ENCODE measurements around the gene MICAL2.

MICAL2 gene

GRCh38 chr11:12094872-12095800 is 15.3 kb upstream of the MICAL2 start:
- no peak overlapping the region for H3K4me3 Mint-ChIP-seq
- ATAC-seq (replicated peaks): no peak
- peaks cover 2% of the 10 kb centered on the region for H3K36me3 Mint-ChIP-seq (ENCODE audit: insufficient read depth)
- no peak overlapping the region for H3K27ac Mint-ChIP-seq
- no peaks in the 10 kb centered on the region for H3K9me3 Mint-ChIP-seq
- peaks cover 6 to 24% of the 10 kb centered on the region in 2 donors for H3K27me3 Mint-ChIP-seq
- no peak for DNase-seq
- H3K4me1 Mint-ChIP-seq (ENCODE audit: low read depth in 2 of 2): peaks cover 26 to 30% of the 10 kb centered on the region in 2 donors

GRCh38 chr11:12097219-12097618 is 13.2 kb upstream of the MICAL2 start:
- ATAC-seq (replicated peaks): no peak
- peaks cover 2% of the 10 kb centered on the region for H3K36me3 Mint-ChIP-seq (ENCODE audit: insufficient read depth)
- DNase-seq: no peak
- no peak overlapping the region for H3K4me3 Mint-ChIP-seq
- no peak overlapping the region for H3K27ac Mint-ChIP-seq
- H3K9me3 Mint-ChIP-seq: no peaks in the 10 kb centered on the region
- H3K4me1 Mint-ChIP-seq (ENCODE audit: low read depth in 2 of 2): peaks cover 21% of the 10 kb centered on the region in 2 donors
- peaks cover 6 to 28% of the 10 kb centered on the region in 2 donors for H3K27me3 Mint-ChIP-seq

- Mint-ChIP-seq H3K4me1 (ENCODE audit: low read depth in 2 of 2) (peaks cover 26 to 28% of the 10 kb centered on the region in 2 donors), H3K4me3 (no peak overlapping the region), H3K27ac (peak overlapping the region in 1 of 2 donors; percentile 75), H3K27me3 (peaks cover 6 to 28% of the 10 kb centered on the region in 2 donors), H3K36me3 (ENCODE audit: insufficient read depth) (peaks cover 2% of the 10 kb centered on the region), H3K9me3 (no peaks in the 10 kb centered on the region)
- DNase-seq (no peak), ATAC-seq (replicated peaks) (no peak)
Observed at GRCh38 chr11:12098601-12099000, 11.8 kb upstream of the MICAL2 start.

- no peak overlapping the region for H3K4me3 Mint-ChIP-seq
- ATAC-seq (replicated peaks) (no peak), DNase-seq (no peak)
- no peaks in the 10 kb centered on the region for H3K9me3 Mint-ChIP-seq
- peaks cover 26 to 29% of the 10 kb centered on the region in 2 donors for H3K4me1 Mint-ChIP-seq (ENCODE audit: low read depth in 2 of 2)
- peaks cover 6 to 28% of the 10 kb centered on the region in 2 donors for H3K27me3 Mint-ChIP-seq
- peak overlapping the region in 1 of 2 donors; percentile 29 for H3K27ac Mint-ChIP-seq
- no peaks in the 10 kb centered on the region for H3K36me3 Mint-ChIP-seq (ENCODE audit: insufficient read depth)
Observed at GRCh38 chr11:12099132-12099873, 11.1 kb upstream of the MICAL2 start.

GRCh38 chr11:12100429-12100828 is 10.0 kb upstream of the MICAL2 start:
- Mint-ChIP-seq H3K9me3 (no peaks in the 10 kb centered on the region), H3K27me3 (peaks cover 6 to 28% of the 10 kb centered on the region in 2 donors), H3K4me1 (ENCODE audit: low read depth in 2 of 2) (peaks cover 31 to 35% of the 10 kb centered on the region in 2 donors), H3K36me3 (ENCODE audit: insufficient read depth) (no peaks in the 10 kb centered on the region), H3K4me3 (peak overlapping the region in 1 of 2 donors; percentile 6), H3K27ac (peak overlapping the region in 1 of 2 donors; percentile 6)
- DNase-seq (no peak), ATAC-seq (replicated peaks) (no peak)

GRCh38 chr11:12100841-12101242 is 9.5 kb upstream of the MICAL2 start:
- Mint-ChIP-seq H3K27ac (peak overlapping the region in 1 of 2 donors; percentile 6), H3K27me3 (peaks cover 6 to 28% of the 10 kb centered on the region in 2 donors), H3K4me3 (no peak overlapping the region), H3K4me1 (ENCODE audit: low read depth in 2 of 2) (peaks cover 33 to 35% of the 10 kb centered on the region in 2 donors), H3K36me3 (ENCODE audit: insufficient read depth) (peaks cover 3% of the 10 kb centered on the region), H3K9me3 (no peaks in the 10 kb centered on the region)
- DNase-seq (no peak), ATAC-seq (replicated peaks) (no peak)

GRCh38 chr11:12101318-12101717 is 9.1 kb upstream of the MICAL2 start:
- Mint-ChIP-seq H3K4me3 (no peak overlapping the region), H3K36me3 (ENCODE audit: insufficient read depth) (peaks cover 3% of the 10 kb centered on the region)
- ATAC-seq (replicated peaks): no peak

GRCh38 chr11:12102588-12103410 is 7.6 kb upstream of the MICAL2 start:
- Mint-ChIP-seq H3K9me3 (no peaks in the 10 kb centered on the region), H3K4me1 (ENCODE audit: low read depth in 2 of 2) (peaks cover 33 to 44% of the 10 kb centered on the region in 2 donors), H3K4me3 (peak overlapping the region in 1 of 2 donors; percentile 8), H3K36me3 (ENCODE audit: insufficient read depth) (peaks cover 3% of the 10 kb centered on the region), H3K27me3 (peaks cover 6 to 26% of the 10 kb centered on the region in 2 donors), H3K27ac (no peak overlapping the region)
- DNase-seq (no peak), ATAC-seq (replicated peaks) (peak; percentile 41)

More at GRCh38 chr11:12101318-12101717, 9.1 kb upstream of the MICAL2 start:
- peaks cover 36 to 39% of the 10 kb centered on the region in 2 donors for H3K4me1 Mint-ChIP-seq (ENCODE audit: low read depth in 2 of 2)
- DNase-seq: no peak
- H3K27me3 Mint-ChIP-seq: peaks cover 6 to 28% of the 10 kb centered on the region in 2 donors
- H3K27ac Mint-ChIP-seq: no peak overlapping the region
- H3K9me3 Mint-ChIP-seq: no peaks in the 10 kb centered on the region

GRCh38 chr11:12103411-12104225 is 6.8 kb upstream of the MICAL2 start:
- Mint-ChIP-seq H3K4me3 (peak overlapping the region in 1 of 2 donors; percentile 8), H3K4me1 (ENCODE audit: low read depth in 2 of 2) (peaks cover 29 to 42% of the 10 kb centered on the region in 2 donors), H3K27ac (no peak overlapping the region), H3K9me3 (no peaks in the 10 kb centered on the region), H3K27me3 (peaks cover 2 to 17% of the 10 kb centered on the region in 2 donors), H3K36me3 (ENCODE audit: insufficient read depth) (peaks cover 3% of the 10 kb centered on the region)
- ATAC-seq (replicated peaks): no peak
- DNase-seq: no peak

GRCh38 chr11:12105471-12105870 is 4.9 kb upstream of the MICAL2 start:
- Mint-ChIP-seq H3K9me3 (no peaks in the 10 kb centered on the region), H3K27ac (no peak overlapping the region), H3K27me3 (peaks cover 0 to under 1% of the 10 kb centered on the region in 2 donors), H3K36me3 (ENCODE audit: insufficient read depth) (peaks cover 6% of the 10 kb centered on the region), H3K4me1 (ENCODE audit: low read depth in 2 of 2) (peaks cover 35 to 36% of the 10 kb centered on the region in 2 donors), H3K4me3 (no peak overlapping the region)
- ATAC-seq (replicated peaks) (no peak), DNase-seq (no peak)

- peaks cover 6% of the 10 kb centered on the region for H3K36me3 Mint-ChIP-seq (ENCODE audit: insufficient read depth)
- no peak overlapping the region for H3K4me3 Mint-ChIP-seq
- ATAC-seq (replicated peaks) (no peak), DNase-seq (no peak)
- H3K9me3 Mint-ChIP-seq: no peaks in the 10 kb centered on the region
- peaks cover 35 to 39% of the 10 kb centered on the region in 2 donors for H3K4me1 Mint-ChIP-seq (ENCODE audit: low read depth in 2 of 2)
- no peak overlapping the region for H3K27ac Mint-ChIP-seq
- no peaks in the 10 kb centered on the region for H3K27me3 Mint-ChIP-seq
Observed at GRCh38 chr11:12106101-12106500, 4.3 kb upstream of the MICAL2 start.

- Mint-ChIP-seq H3K4me1 (ENCODE audit: low read depth in 2 of 2) (peaks cover 34 to 37% of the 10 kb centered on the region in 2 donors), H3K9me3 (no peaks in the 10 kb centered on the region), H3K27me3 (no peaks in the 10 kb centered on the region), H3K27ac (no peak overlapping the region), H3K36me3 (ENCODE audit: insufficient read depth) (peaks cover 6% of the 10 kb centered on the region), H3K4me3 (no peak overlapping the region)
- ATAC-seq (replicated peaks) (no peak), DNase-seq (no peak)
Observed at GRCh38 chr11:12106501-12106900, 3.9 kb upstream of the MICAL2 start.

Measured in effector memory CD8-positive, alpha-beta T cell (primary cell).